ENCODE measurements around the gene SLC24A4.

DNA sequence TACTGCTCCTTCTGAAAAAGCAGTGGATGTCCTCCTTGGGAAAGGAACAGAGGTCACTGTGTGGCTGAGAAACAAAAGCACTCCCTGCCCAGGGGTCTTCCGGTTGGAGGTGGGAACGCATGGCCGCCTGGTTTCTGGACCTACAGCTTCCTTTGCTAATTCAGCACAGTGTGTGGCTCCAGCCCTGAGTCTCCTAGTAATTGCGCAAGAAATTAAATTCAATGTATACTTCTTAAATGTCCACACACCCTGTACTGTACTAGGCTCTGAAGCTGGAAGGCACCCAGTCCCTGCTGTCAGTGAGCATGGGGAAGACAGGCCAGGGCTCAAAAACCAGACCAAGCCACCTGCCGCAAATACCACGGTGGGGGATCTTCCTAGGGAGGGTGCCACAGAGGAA is 13.4 kb downstream of the SLC24A4 start:
- TF ChIP-seq, protein P1, sequence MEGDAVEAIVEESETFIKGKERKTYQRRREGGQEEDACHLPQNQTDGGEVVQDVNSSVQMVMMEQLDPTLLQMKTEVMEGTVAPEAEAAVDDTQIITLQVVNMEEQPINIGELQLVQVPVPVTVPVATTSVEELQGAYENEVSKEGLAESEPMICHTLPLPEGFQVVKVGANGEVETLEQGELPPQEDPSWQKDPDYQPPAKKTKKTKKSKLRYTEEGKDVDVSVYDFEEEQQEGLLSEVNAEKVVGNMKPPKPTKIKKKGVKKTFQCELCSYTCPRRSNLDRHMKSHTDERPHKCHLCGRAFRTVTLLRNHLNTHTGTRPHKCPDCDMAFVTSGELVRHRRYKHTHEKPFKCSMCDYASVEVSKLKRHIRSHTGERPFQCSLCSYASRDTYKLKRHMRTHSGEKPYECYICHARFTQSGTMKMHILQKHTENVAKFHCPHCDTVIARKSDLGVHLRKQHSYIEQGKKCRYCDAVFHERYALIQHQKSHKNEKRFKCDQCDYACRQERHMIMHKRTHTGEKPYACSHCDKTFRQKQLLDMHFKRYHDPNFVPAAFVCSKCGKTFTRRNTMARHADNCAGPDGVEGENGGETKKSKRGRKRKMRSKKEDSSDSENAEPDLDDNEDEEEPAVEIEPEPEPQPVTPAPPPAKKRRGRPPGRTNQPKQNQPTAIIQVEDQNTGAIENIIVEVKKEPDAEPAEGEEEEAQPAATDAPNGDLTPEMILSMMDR (IDR thresholded peaks at IDR 0.05 in 2 of 3, conservative IDR thresholded peaks at IDR 0.05 in 1 of 3; ENCODE audit: borderline replicate concordance in 1 of 3, insufficient read depth in 1 of 3, low read depth in 2 of 3, low read length in 2 of 3), result no peak
- TF ChIP-seq ZNF274 (IDR thresholded peaks at IDR 0.05; ENCODE audit: low read depth, low read length) (no peak), CEBPB (IDR thresholded peaks at IDR 0.05; ENCODE audit: low read depth) (no peak), EZH2 (IDR thresholded peaks at IDR 0.05) (no peak), EGR1 (IDR thresholded peaks at IDR 0.05; ENCODE audit: low read depth) (no peak), RAD21 (IDR thresholded peaks at IDR 0.05; ENCODE audit: low read depth) (no peak), POLR2A (IDR thresholded peaks at IDR 0.05; ENCODE audit: borderline replicate concordance, extremely low read depth, insufficient read depth, insufficient read length) (no peak), POLR2AphosphoS5 (IDR thresholded peaks at IDR 0.05; ENCODE audit: low read depth, low read length) (no peak), JUND (IDR thresholded peaks at IDR 0.05) (no peak)
- TF ChIP-seq, protein P2, sequence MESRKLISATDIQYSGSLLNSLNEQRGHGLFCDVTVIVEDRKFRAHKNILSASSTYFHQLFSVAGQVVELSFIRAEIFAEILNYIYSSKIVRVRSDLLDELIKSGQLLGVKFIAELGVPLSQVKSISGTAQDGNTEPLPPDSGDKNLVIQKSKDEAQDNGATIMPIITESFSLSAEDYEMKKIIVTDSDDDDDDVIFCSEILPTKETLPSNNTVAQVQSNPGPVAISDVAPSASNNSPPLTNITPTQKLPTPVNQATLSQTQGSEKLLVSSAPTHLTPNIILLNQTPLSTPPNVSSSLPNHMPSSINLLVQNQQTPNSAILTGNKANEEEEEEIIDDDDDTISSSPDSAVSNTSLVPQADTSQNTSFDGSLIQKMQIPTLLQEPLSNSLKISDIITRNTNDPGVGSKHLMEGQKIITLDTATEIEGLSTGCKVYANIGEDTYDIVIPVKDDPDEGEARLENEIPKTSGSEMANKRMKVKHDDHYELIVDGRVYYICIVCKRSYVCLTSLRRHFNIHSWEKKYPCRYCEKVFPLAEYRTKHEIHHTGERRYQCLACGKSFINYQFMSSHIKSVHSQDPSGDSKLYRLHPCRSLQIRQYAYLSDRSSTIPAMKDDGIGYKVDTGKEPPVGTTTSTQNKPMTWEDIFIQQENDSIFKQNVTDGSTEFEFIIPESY (IDR thresholded peaks at IDR 0.05; ENCODE audit: extremely low read depth, insufficient replicate concordance, low read length), result no peak
- TF ChIP-seq, protein P3, sequence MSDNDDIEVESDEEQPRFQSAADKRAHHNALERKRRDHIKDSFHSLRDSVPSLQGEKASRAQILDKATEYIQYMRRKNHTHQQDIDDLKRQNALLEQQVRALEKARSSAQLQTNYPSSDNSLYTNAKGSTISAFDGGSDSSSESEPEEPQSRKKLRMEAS (IDR thresholded peaks at IDR 0.05), result no peak
